Left lobe of liver (tissue), 2 donors: Measurements from ENCODE around the gene WNK1. TPM values are rescaled to one million over a fixed set of nuclear protein-coding genes. Genes with fewer than 3 reads are reported as not detected.
"Not testable (repeated sequence)": the region's sequence is repeated elsewhere in the genome, so short reads cannot be mapped to it uniquely, and the experiment has no call there.

Experiments used
- ATAC-seq: fragments of 200-7000 bp; cut with Tn5 transposase; one replicate; pipeline ENCODE4 v1.9.1; 2020; ENCODE audit warnings: mild to moderate bottlenecking, moderate library complexity
- DNase-seq: peaks from one replicate; pipeline ENCODE4 v3.0.0-alpha.2; 2020; ENCODE audit warnings: low spot score
- total RNA-seq: library from RNA; stranded (reverse); gene quantifications from one replicate; pipeline ENCODE4 v1.2.1, GENCODE V29; 2021
- donor health status: DM: no; HTN: no; CAD: no; lungs with moderate emphysema.
- donor health status: DM: no; HTN: yes; CAD: no.

The WNK1 gene
- total RNA-seq, 1 donor from 2014 or later, result 79.9 TPM

- no peak for ATAC-seq
- no peak for DNase-seq
Observed at GRCh38 chr12:810671-811415, 58.5 kb downstream of the WNK1 start.

- no peak for DNase-seq
- no peak for ATAC-seq
Observed at GRCh38 chr12:812950-813349, 60.6 kb downstream of the WNK1 start.

GRCh38 chr12:817456-817855 lies 65.1 kb downstream of the WNK1 start:
- not testable (repeated sequence) for ATAC-seq, DNase-seq

DNA sequence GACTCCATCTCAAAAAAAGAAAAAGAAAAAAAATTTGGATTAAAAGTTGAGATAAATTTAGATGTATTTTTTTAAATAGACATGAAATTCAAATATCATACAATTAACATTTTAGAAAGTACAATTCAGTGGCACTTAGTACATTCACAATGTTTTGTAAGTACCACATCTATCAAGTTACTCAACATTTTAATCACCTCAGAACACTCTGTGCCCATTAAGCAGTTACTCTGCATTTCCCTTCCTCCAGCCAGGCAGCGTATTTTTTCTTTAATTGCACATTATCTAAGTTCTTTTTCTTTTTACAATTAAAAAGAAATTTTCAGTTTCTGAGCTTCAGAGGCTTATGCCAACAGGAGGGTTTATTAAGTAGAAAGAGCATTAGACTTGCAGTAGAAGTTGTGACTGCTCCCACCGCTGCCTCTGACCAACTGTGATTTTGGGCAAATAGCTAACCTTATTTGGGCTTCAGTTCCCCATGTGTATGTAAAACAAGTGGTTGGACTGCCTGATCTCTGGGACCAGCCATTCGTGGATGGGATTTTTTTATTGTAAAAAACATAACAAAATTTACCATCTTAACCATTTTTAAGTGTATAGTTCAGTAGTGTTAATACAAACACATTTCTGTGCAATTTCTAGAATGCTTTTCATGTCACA lies 65.7 kb downstream of the WNK1 start:
- DNase-seq (no peak), ATAC-seq (no peak)

DNA sequence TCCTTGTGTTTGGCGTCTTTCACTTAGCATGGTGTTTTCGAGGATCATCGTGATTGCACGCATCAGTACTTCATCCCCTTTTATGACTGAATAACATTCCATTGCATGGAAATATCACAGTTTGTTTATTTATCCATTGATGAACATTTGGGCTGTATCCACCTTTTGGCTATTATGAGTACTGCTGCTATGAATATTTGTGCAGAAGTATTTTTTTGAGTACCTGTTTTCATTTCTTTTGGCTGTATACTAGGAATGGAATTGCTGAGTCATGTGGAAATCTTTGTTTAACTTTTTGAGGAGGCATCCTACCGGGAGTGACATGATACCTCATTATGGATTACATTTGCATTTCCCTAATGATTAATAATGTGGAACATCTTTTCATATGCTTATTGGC lies 66.4 kb downstream of the WNK1 start:
- DNase-seq (no peak), ATAC-seq (no peak)

- no peak for DNase-seq
- no peak for ATAC-seq
Observed at GRCh38 chr12:820336-820735, 68.0 kb downstream of the WNK1 start.

DNA sequence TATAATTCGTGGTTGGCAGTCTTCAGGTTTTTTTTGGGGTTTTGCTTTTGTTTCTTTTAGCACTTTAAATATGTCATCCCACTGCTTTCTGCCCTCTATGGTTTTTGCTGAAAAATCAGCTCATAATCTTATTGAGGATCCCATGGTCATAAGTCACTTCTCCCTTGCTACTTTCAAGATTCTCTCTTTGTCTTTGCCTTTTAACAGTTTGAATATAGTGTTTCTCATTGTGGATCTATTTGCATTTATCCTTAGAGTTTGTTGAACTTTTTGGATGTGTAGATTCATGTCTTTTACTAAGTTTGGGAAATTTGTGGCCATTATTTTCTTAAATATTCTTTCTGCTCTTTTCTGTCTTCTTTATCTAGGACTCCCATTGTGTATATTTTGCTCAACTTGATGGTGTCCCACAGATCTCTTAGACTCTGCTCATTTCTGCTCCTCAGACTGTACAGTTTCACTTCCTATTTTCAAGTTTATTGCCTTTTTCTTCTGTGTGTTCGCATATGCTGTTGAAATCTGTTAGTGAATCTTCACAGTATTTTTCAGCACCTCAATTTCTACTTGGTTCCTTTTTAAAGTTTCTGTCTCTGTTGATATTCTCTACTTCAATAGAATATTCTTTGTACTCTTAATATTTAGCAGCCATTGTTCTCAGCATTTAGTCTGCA lies 70.8 kb downstream of the WNK1 start:
- DNase-seq (no peak), ATAC-seq (peak; percentile 19)

GRCh38 chr12:826331-826730 lies 74.0 kb downstream of the WNK1 start:
- ATAC-seq, result no peak
- no peak for DNase-seq

- DNase-seq (no peak), ATAC-seq (no peak)
Observed at GRCh38 chr12:828726-829395, 76.5 kb downstream of the WNK1 start.

DNA sequence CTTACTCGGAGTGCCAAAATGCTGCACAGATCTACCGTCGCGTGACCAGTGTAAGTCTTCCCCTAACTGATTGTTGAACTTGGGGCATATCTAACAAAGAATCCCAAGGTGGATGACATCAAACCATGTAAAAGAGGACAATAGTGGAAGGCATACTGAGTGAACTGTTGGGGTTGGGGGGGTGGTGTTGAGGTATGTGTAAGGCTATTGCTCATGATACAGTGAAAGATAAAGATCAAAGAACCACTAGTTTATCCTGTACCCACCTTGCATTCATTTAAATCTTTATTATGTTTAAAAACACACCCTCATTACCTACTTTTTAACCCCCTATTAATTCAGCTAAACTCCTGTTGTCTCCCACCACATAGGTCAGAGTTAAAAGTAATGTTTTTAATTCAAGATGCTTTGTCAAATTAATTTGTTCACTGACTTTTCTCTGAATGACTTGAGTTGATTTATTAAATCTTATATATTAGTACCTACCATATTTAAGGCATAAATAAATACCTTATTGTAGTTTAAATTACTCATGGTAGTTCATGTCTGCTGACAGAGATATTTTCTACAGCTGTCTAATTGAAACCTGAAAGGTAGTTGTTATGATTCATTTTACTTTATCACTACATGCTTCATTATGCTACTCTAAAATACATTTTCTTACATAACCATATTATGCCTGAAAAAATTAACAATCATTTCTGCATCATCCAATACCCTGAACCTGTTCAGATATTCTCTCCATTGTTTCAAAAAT lies 77.9 kb downstream of the WNK1 start:
- DNase-seq (no peak), ATAC-seq (no peak)

DNA sequence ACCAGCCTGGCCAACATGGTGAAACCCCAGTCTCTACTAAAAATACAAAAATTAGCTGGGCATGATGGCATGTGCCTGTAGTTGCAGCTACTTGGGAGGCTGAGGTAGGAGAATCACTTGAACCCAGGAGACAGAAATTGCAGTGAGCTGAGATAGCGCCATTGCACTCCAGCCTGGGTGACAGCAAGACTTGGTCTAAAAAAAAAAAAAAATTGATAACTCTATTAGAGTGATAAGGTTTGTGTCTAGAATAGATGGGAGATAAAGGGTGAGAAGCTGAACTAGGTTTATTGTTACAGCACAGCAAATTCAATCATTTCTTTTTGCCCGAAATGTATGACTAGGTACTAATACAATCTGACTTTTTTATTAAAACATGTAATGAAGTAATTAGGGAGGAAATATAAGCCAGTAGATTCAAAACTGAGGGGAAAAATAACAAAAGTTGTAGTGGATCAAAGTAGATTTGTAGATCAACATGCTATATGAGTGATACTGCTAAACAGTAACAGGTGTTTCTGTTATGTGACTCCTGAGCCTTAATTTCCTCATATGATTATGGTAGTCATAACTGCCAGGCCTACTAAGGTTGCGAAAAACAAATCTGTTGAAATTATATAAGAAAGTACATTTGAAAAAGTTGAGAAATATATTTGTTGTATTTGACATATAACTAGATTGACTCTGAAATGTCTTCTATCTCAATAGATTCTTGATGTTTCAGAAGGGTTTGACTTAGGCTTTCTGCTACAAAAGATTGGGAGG lies 83.6 kb downstream of the WNK1 start:
- no peak for DNase-seq

GRCh38 chr12:836952-837351 lies 84.6 kb downstream of the WNK1 start:
- ATAC-seq, result no peak
- DNase-seq, result no peak

More for the DNA sequence above, 83.6 kb downstream of the WNK1 start:
- ATAC-seq, result no peak

GRCh38 chr12:837548-837947 lies 85.2 kb downstream of the WNK1 start:
- ATAC-seq, result peak; percentile 30
- no peak for DNase-seq

GRCh38 chr12:843609-844008 lies 91.2 kb downstream of the WNK1 start:
- ATAC-seq, result no peak
- DNase-seq, result no peak

- ATAC-seq, result no peak
- DNase-seq, result no peak
Observed at GRCh38 chr12:846421-846820, 94.0 kb downstream of the WNK1 start.

GRCh38 chr12:848173-848865 lies 95.9 kb downstream of the WNK1 start:
- ATAC-seq, result no peak

DNA sequence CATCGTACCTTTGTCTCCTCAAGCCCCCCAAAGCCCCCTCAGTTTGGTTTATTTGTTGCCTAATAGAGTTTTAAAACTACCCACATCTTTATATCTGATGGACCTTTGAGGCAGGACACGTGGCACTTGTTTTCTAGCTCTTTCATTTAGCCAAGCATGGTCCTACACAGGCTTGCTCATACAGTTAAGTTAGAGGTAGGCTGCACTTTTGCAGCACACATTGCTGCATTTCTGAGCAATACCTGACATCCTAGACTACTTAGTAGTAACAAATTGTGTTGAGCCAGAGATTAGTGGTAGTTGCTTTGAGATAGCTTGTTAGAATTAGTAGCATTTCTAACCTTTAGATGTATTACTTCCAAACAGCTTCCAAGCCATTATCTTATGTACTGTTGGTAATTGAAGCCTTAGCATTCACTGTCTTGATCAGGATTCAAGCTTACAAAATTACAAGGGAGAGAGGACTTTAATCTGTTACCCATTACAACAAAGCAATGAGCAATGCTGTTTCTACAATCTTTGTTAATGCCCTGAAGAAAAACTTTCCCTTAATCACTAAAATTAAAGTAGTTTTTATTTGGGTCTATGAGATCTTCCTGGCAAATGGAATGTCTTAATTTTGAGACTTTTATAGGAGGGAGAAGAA lies 96.6 kb downstream of the WNK1 start:
- DNase-seq (no peak), ATAC-seq (peak; percentile 66)

More at GRCh38 chr12:848173-848865, 95.9 kb downstream of the WNK1 start:
- DNase-seq, result no peak

- not testable (repeated sequence) for ATAC-seq, DNase-seq
Observed at GRCh38 chr12:849733-850437, 97.5 kb downstream of the WNK1 start.
